Measurements from ENCODE around the gene AAK1.
"Not testable (repeated sequence)": the region's sequence is repeated elsewhere in the genome, so short reads cannot be mapped to it uniquely, and the experiment has no call there.

Gene AAK1

DNA sequence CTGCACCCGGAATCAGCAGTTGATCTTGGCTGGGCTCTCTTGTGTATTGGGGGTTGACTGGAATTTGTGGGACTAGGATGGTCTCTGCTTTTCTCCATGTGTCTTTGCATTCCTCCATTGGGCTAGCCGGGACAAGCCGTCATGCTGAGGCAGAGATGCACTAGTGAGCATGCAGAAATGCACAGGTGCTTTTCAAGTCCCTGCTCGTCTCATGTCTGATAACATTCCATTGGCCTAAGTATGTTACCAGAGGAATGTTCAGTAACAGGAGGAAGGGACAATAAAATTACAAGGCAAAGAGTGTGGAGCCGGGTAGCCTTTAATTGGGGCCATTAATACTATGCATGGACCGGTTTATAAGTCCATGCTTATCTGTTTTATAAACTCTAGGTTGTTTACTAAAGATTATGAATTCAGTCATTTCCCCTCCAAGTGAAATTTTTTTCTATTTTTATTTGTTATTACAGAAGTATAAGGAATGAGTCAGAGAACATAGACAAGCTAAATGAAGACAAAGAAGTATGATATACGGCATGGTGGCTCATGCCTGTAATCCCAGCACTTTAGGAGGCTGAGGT, 24.4 kb upstream of the AAK1 start:
- Histone ChIP-seq H3K4me1 (ENCODE audit: control insufficient read depth, low read length) (no peaks in the 10 kb centered on the region), H4K20me1 (ENCODE audit: control insufficient read depth, insufficient read depth, low read depth, low read length) (no peaks in the 10 kb centered on the region), H3F3A (ENCODE audit: control insufficient read depth, insufficient read depth) (no peaks in the 10 kb centered on the region), H3K4me2 (ENCODE audit: low read length) (no peak overlapping the region), H3K9me3 (ENCODE audit: control insufficient read depth, insufficient read depth, low read length) (no peaks in the 10 kb centered on the region), H3K27me3 (ENCODE audit: control insufficient read depth, low read length) (peaks cover 8% of the 10 kb centered on the region), H3K9me2 (replicated peaks; ENCODE audit: control insufficient read depth, low read length) (no peaks in the 10 kb centered on the region), H3K4me3 (ENCODE audit: low read length) (no peak overlapping the region), H3K36me3 (ENCODE audit: control insufficient read depth, low read length) (no peaks in the 10 kb centered on the region), H3K27ac (ENCODE audit: low read depth, low read length) (no peak overlapping the region), H3K79me2 (ENCODE audit: control insufficient read depth, low read length) (no peaks in the 10 kb centered on the region)
- no peak for TF ChIP-seq EZH2phosphoT487 (IDR thresholded peaks at IDR 0.05; ENCODE audit: borderline replicate concordance, low read length)
- TF ChIP-seq, protein P1, sequence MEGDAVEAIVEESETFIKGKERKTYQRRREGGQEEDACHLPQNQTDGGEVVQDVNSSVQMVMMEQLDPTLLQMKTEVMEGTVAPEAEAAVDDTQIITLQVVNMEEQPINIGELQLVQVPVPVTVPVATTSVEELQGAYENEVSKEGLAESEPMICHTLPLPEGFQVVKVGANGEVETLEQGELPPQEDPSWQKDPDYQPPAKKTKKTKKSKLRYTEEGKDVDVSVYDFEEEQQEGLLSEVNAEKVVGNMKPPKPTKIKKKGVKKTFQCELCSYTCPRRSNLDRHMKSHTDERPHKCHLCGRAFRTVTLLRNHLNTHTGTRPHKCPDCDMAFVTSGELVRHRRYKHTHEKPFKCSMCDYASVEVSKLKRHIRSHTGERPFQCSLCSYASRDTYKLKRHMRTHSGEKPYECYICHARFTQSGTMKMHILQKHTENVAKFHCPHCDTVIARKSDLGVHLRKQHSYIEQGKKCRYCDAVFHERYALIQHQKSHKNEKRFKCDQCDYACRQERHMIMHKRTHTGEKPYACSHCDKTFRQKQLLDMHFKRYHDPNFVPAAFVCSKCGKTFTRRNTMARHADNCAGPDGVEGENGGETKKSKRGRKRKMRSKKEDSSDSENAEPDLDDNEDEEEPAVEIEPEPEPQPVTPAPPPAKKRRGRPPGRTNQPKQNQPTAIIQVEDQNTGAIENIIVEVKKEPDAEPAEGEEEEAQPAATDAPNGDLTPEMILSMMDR (IDR thresholded peaks at IDR 0.05; ENCODE audit: low read depth, low read length, poor library complexity, severe bottlenecking) = no peak

DNA sequence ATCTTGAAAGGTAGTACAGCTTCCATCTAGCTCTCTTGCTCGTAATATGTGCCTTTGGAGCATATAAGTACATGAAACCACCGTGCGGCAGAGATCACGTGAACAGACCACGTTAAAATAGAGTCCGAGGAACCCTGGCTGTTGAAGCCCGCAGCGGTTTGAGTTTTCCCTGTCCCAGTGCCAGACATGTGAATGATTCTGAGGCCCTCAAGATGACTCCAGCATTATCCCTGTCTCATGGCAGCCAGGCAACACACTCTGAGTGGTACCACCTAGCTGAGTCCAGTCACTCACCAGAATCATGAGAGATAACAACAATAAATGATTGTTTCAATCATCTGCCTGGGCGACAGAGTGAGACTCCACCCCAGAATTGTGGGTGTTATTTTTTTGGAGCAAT, 21.6 kb upstream of the AAK1 start:
- no peak overlapping the region for H3K4me2 ChIP-seq (ENCODE audit: low read length)

DNA sequence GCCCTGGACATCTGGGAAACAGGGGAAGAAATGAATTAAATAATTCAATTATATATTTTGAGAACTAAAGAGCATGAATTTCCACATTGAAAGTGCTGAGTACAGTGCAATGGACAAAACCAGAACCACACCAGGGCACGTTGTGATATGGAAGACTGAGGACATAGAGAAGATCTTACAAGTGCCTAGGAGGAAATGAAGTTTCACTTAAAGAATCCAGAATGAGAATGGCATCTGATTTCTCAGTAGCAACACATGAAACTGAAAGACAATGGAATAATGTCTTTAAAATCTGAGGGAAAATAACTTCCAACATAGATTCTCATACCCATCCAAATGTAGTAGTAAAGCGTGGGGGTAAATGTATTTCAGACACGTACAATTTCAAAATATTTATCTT, 20.3 kb upstream of the AAK1 start:
- H3K4me1 ChIP-seq (ENCODE audit: control insufficient read depth, low read length) = no peaks in the 10 kb centered on the region
- H3K9me3 ChIP-seq (ENCODE audit: control insufficient read depth, insufficient read depth, low read length) = no peaks in the 10 kb centered on the region
- no peaks in the 10 kb centered on the region for H4K20me1 ChIP-seq (ENCODE audit: control insufficient read depth, insufficient read depth, low read depth, low read length)
- H3F3A ChIP-seq (ENCODE audit: control insufficient read depth, insufficient read depth) = no peaks in the 10 kb centered on the region
- H3K27ac ChIP-seq (ENCODE audit: low read depth, low read length) = no peak overlapping the region
- H3K79me2 ChIP-seq (ENCODE audit: control insufficient read depth, low read length) = no peaks in the 10 kb centered on the region
- H3K4me3 ChIP-seq (ENCODE audit: low read length) = no peak overlapping the region
- H3K4me2 ChIP-seq (ENCODE audit: low read length) = no peak overlapping the region
- H3K27me3 ChIP-seq (ENCODE audit: control insufficient read depth, low read length) = peaks cover 30% of the 10 kb centered on the region
- H3K36me3 ChIP-seq (ENCODE audit: control insufficient read depth, low read length) = no peaks in the 10 kb centered on the region
- TF ChIP-seq EZH2phosphoT487 (IDR thresholded peaks at IDR 0.05; ENCODE audit: borderline replicate concordance, low read length) = no peak
- TF ChIP-seq, protein P1 (IDR thresholded peaks at IDR 0.05; ENCODE audit: low read depth, low read length, poor library complexity, severe bottlenecking) = no peak
- no peaks in the 10 kb centered on the region for H3K9me2 ChIP-seq (replicated peaks; ENCODE audit: control insufficient read depth, low read length)

More for the DNA sequence above, 21.6 kb upstream of the AAK1 start:
- no peaks in the 10 kb centered on the region for H3F3A ChIP-seq (ENCODE audit: control insufficient read depth, insufficient read depth)
- H3K4me1 ChIP-seq (ENCODE audit: control insufficient read depth, low read length) = no peaks in the 10 kb centered on the region
- H4K20me1 ChIP-seq (ENCODE audit: control insufficient read depth, insufficient read depth, low read depth, low read length) = no peaks in the 10 kb centered on the region
- no peak overlapping the region for H3K27ac ChIP-seq (ENCODE audit: low read depth, low read length)
- no peak overlapping the region for H3K4me3 ChIP-seq (ENCODE audit: low read length)
- no peaks in the 10 kb centered on the region for H3K9me3 ChIP-seq (ENCODE audit: control insufficient read depth, insufficient read depth, low read length)
- H3K27me3 ChIP-seq (ENCODE audit: control insufficient read depth, low read length) = peaks cover 17% of the 10 kb centered on the region
- no peaks in the 10 kb centered on the region for H3K79me2 ChIP-seq (ENCODE audit: control insufficient read depth, low read length)
- H3K9me2 ChIP-seq (replicated peaks; ENCODE audit: control insufficient read depth, low read length) = no peaks in the 10 kb centered on the region
- no peaks in the 10 kb centered on the region for H3K36me3 ChIP-seq (ENCODE audit: control insufficient read depth, low read length)
- no peak for TF ChIP-seq EZH2phosphoT487 (IDR thresholded peaks at IDR 0.05; ENCODE audit: borderline replicate concordance, low read length)
- TF ChIP-seq, protein P1 (IDR thresholded peaks at IDR 0.05; ENCODE audit: low read depth, low read length, poor library complexity, severe bottlenecking) = no peak

DNA sequence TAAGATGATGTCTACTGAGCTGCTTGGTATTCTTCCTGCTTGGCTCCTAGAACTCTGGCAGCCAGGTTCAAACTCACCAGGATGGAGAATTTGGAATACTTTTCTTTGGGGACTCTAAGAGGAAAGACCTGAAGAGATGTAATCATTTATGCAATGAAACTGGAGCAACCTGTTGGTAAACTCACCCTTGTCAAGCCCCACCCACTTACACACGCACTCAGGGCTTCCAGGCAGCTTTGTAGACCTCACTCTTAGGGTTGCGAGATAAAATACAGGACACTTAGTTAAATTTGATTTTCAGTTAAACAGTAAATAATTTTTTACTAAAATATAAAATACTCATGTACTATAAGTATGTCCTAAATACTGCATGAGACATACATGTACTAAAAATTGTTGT, 19.0 kb upstream of the AAK1 start:
- H3K9me2 ChIP-seq (replicated peaks; ENCODE audit: control insufficient read depth, low read length); H3K79me2 ChIP-seq (ENCODE audit: control insufficient read depth, low read length); H3K4me2 ChIP-seq (ENCODE audit: low read length); H3K36me3 ChIP-seq (ENCODE audit: control insufficient read depth, low read length); H3K27ac ChIP-seq (ENCODE audit: low read depth, low read length); H3F3A ChIP-seq (ENCODE audit: control insufficient read depth, insufficient read depth); H4K20me1 ChIP-seq (ENCODE audit: control insufficient read depth, insufficient read depth, low read depth, low read length); H3K4me3 ChIP-seq (ENCODE audit: low read length); H3K9me3 ChIP-seq (ENCODE audit: control insufficient read depth, insufficient read depth, low read length); H3K4me1 ChIP-seq (ENCODE audit: control insufficient read depth, low read length): not testable (repeated sequence)
- H3K27me3 ChIP-seq (ENCODE audit: control insufficient read depth, low read length) = peaks cover 29% of the 10 kb centered on the region

Measured in DOHH2 (cell line).